Loucy (cell line): Measurements from ENCODE around the gene RAB30.
"Not testable (repeated sequence)": the region's sequence is repeated elsewhere in the genome, so short reads cannot be mapped to it uniquely, and the experiment has no call there.

Experiments
- CTCF ChIP-seq: fragments of 200-600 bp; sonication (generic); conservative IDR thresholded peaks from 2 replicates; pipeline ENCODE4 v1.5.1; 2014; ENCODE audit warnings: mild to moderate bottlenecking, antibody characterized with exemption, low read length
- EZH2phosphoT487 ChIP-seq: fragments of 200-600 bp; IDR thresholded peaks from 2 replicates; pipeline ENCODE4 v1.6.1; 2018; ENCODE audit warnings: antibody characterized with exemption, mild to moderate bottlenecking, moderate library complexity, borderline replicate concordance

GRCh38 chr11:82970507-82971083, 101.1 kb downstream of the RAB30 start:
- not testable (repeated sequence) for TF ChIP-seq CTCF, EZH2phosphoT487
